G401 (cell line): ENCODE data around the gene TOMM40. TPM values are rescaled to one million over a fixed set of nuclear protein-coding genes. Genes with fewer than 3 reads are reported as not detected.
"Not testable (repeated sequence)": the region's sequence is repeated elsewhere in the genome, so short reads cannot be mapped to it uniquely, and the experiment has no call there.

Source experiments
- DNase-seq: peaks from one replicate; pipeline ENCODE4 v3.0.0-alpha.2; 2015; ENCODE audit warnings: low spot score
- in situ Hi-C: cut with HindIII; loops from 2 replicates; pipeline ENCODE4 v1.10.0; 2016; ENCODE audit warnings: low sequenced_read_pairs, mixed read lengths
- total RNA-seq: library from RNA; depleted of rRNA; stranded (reverse); fragments of >200 nt; shearing (Covaris generic); gene quantifications from 2 replicates; pipeline ENCODE4 v1.2.3, GENCODE V29; 2014

TOMM40 gene
- total RNA-seq, 1 experiment from 2014 or later, result 256 TPM

GRCh38 chr19:44913512-44914432, 22.7 kb downstream of the TOMM40 start:
- in situ Hi-C loops, DNase-seq: not testable (repeated sequence)

- in situ Hi-C loops, result not testable (repeated sequence)
- DNase-seq, result peak; percentile 88
These were observed 23.6 kb downstream of the TOMM40 start, which contains the start of gene APOC1 for GRCh38 chr19:44914433-44915206. Gene APOC1 (plus strand): TSS chr19:44914608. CDS start chr19:44914892, 284 bp downstream.

- no peak for DNase-seq
- in situ Hi-C loops, result no loop called here
These were observed 33.2 kb downstream of the TOMM40 start for GRCh38 chr19:44924243-44924725.

- in situ Hi-C loops, result no loop called here
- DNase-seq, result no peak
These were observed 34.2 kb downstream of the TOMM40 start for GRCh38 chr19:44925114-44925891.

- DNase-seq, in situ Hi-C loops: not testable (repeated sequence)
These were observed 35.4 kb downstream of the TOMM40 start for GRCh38 chr19:44926245-44927077.

GRCh38 chr19:44927746-44928145, 36.7 kb downstream of the TOMM40 start:
- in situ Hi-C loops, result no loop called here
- DNase-seq, result no peak

GRCh38 chr19:44930088-44930487, 39.0 kb downstream of the TOMM40 start:
- DNase-seq, result no peak
- in situ Hi-C loops, result no loop called here

GRCh38 chr19:44931541-44931940, 40.5 kb downstream of the TOMM40 start:
- in situ Hi-C loops, result no loop called here
- no peak for DNase-seq

- in situ Hi-C loops, result no loop called here
These were observed 48.6 kb downstream of the TOMM40 start for GRCh38 chr19:44939668-44940067.

GRCh38 chr19:44942067-44942571, 51.1 kb downstream of the TOMM40 start, which contains the start of gene APOC4:
Gene APOC4 (plus strand): TSS chr19:44942237. CDS start chr19:44942278, 41 bp downstream.
- in situ Hi-C loops, result no loop called here
- no peak for DNase-seq

More at GRCh38 chr19:44939668-44940067, 48.6 kb downstream of the TOMM40 start:
- no peak for DNase-seq

- no peak for DNase-seq
- in situ Hi-C loops, result no loop called here
These were observed 52.8 kb downstream of the TOMM40 start for GRCh38 chr19:44943801-44944249.

GRCh38 chr19:44947041-44947581, 56.1 kb downstream of the TOMM40 start:
- in situ Hi-C loops, result no loop called here
- DNase-seq, result no peak

GRCh38 chr19:44948237-44948636, 57.2 kb downstream of the TOMM40 start:
- no peak for DNase-seq
- in situ Hi-C loops, result no loop called here

GRCh38 chr19:44948763-44949374, 57.8 kb downstream of the TOMM40 start:
- DNase-seq, result no peak
- in situ Hi-C loops, result no loop called here

GRCh38 chr19:44949550-44949949, 58.5 kb downstream of the TOMM40 start:
- no peak for DNase-seq
- in situ Hi-C loops, result no loop called here

- in situ Hi-C loops, result no loop called here
- peak; percentile 81 for DNase-seq
These were observed 60.4 kb downstream of the TOMM40 start for GRCh38 chr19:44951179-44952159.
